T47D (cell line): Measurements from ENCODE around the gene KDM6A.
"Not testable (repeated sequence)": the region's sequence is repeated elsewhere in the genome, so short reads cannot be mapped to it uniquely, and the experiment has no call there.

Source experiments
- DNase-seq, 2 experiments: peaks; one replicate each; pipeline versions ENCODE4 v3.0.0 to v3.0.0-alpha.2; 2011 to 2012; ENCODE audit warnings: low read depth in 1 of 2, low spot score in 1 of 2
- JUND ChIP-seq: IDR thresholded peaks from 2 replicates; pipeline ENCODE4 v1.6.1; 2012; ENCODE audit warnings: low read depth
- in situ Hi-C: cut with HindIII; loops from 2 replicates; pipeline ENCODE4 v1.10.0; 2016; ENCODE audit warnings: low sequenced_read_pairs, low pct_unique_long_range_greater_than_20kb

The KDM6A gene

DNA sequence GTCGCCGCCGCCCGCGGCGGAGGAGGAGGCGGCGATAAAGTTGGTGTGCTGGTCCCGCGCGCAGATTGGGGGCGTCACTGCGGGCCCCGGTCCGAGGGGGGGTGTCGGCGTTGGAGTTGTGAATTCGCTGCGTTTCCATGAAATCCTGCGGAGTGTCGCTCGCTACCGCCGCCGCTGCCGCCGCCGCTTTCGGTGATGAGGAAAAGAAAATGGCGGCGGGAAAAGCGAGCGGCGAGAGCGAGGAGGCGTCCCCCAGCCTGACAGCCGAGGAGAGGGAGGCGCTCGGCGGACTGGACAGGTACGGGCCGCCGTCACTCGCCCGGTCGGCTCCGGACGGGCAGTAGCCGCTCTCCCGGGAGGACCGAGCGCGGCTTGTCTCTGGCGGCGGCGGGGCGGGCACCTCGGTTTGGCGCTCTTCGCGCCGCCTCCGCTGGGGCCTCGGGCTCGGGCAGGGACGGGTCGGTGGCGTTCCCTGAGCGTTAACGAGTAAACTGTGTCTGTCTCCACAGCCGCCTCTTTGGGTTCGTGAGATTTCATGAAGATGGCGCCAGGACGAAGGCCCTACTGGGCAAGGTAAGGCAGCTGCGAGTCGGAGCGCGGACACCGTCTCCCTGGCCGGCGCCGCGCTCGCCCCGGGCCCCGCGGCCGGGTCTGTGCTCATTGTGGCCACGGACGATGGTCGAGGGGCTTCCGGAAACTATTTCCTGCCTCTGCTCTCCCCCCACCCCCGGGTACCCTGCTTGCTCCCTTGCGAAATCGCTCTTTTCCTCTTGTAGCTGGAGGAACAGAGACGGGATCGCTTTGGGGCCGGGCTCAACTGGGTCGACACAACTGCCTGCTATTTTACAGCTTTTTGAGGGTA lies 658 bp downstream of the KDM6A start:
- in situ Hi-C loops: no loop called here
- no peak for TF ChIP-seq JUND
- peak in 1 of 2 experiments; percentile 58 for DNase-seq

GRCh38 chrX:44874420-44875184 lies 1.6 kb downstream of the KDM6A start:
- peak in 1 of 2 experiments; percentile 44 for DNase-seq
- TF ChIP-seq JUND: no peak
- in situ Hi-C loops: no loop called here

- no peak for DNase-seq
Observed at GRCh38 chrX:44875185-44875489, 2.1 kb downstream of the KDM6A start.

DNA sequence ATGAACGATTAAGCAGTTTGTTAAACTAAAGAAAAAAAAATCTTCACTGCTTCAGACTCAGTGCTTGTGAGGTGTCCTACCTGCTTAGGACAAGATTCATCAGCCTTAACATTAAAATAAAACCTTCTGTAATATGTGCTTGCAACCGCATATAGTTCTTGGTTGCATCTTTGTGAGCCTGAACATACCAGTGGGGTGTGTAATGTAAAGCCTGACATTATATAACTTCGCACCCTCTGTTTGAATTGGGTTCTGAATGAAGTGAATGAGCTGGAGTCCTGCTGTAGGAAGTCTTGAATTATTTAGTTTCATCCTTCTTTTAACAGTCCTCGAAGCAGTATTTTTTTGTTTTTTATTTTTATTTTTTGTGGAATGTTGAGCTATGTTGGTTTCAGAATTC lies 3.1 kb downstream of the KDM6A start:
- in situ Hi-C loops: no loop called here
- no peak for TF ChIP-seq JUND
- peak in 1 of 2 experiments; percentile 28 for DNase-seq

More at GRCh38 chrX:44875185-44875489, 2.1 kb downstream of the KDM6A start:
- in situ Hi-C loops: no loop called here
- no peak for TF ChIP-seq JUND

DNA sequence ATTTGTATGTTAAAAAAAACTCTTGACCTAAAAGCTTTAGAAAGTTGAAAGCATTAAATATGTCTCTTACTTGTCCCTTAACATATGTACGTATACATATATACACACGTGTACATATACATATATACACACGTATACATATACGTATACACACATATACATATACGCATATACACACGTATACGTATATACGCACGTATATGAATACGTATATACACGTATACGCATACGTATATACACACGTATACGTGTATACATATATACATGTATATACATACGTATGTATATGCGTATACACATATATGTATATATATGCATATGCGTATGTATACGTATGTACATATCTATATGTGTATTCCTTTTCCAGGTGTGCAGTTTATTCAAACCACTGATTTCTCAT lies 3.8 kb downstream of the KDM6A start:
- TF ChIP-seq JUND: no peak
- DNase-seq: no peak
- in situ Hi-C loops: no loop called here

GRCh38 chrX:44878780-44879179 lies 5.8 kb downstream of the KDM6A start:
- in situ Hi-C loops: no loop called here
- DNase-seq: no peak
- no peak for TF ChIP-seq JUND

- in situ Hi-C loops: no loop called here
- no peak for DNase-seq
- no peak for TF ChIP-seq JUND
Observed at GRCh38 chrX:44881549-44881948, 8.6 kb downstream of the KDM6A start.

DNA sequence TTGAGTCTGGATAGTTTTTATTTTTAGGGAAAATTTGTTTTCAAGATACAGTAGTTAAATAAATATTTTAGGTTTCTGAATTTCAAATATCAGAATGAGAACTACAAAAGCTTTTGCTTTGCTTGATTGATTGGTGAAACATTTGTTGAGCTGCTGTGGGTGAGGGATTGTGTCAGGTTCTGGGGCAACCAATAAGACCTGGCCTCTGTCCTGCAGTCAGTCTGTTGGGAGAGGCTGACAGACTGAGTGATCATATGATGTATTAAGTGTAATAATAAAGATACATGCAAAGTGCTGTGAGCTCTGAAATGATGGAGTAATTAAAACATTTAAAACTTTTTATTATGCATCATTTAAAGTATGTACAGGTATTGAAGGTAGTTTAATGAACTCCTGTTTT lies 9.6 kb downstream of the KDM6A start:
- DNase-seq: no peak
- TF ChIP-seq JUND: no peak
- in situ Hi-C loops: no loop called here

GRCh38 chrX:44884944-44885343 lies 12.0 kb downstream of the KDM6A start:
- in situ Hi-C loops: no loop called here
- no peak for DNase-seq
- TF ChIP-seq JUND: no peak

- in situ Hi-C loops: no loop called here
- no peak for DNase-seq
- no peak for TF ChIP-seq JUND
Observed at GRCh38 chrX:44889824-44890223, 16.8 kb downstream of the KDM6A start.

- DNase-seq: no peak
- no peak for TF ChIP-seq JUND
- in situ Hi-C loops: no loop called here
Observed at GRCh38 chrX:44890247-44890646, 17.3 kb downstream of the KDM6A start.

DNA sequence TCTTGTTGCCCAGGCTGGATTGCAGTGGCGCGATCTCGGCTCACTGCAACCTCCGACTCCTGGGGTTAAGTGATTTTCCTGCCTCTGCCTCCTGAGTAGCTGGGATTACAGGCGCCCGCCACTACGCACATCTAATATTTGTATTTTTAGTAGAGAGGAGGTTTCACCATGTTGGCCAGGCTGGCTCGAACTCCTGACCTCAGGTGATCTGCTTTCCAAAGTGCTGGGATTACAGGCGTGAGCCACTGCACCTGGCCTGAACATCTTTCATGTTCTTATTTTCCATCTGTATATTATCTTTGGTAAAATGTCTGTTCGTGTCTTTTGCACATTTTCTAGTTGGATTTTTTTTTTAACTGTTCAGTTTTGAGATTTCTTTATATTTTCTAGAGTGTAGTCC lies 17.7 kb downstream of the KDM6A start:
- in situ Hi-C loops, DNase-seq: not testable (repeated sequence)

DNA sequence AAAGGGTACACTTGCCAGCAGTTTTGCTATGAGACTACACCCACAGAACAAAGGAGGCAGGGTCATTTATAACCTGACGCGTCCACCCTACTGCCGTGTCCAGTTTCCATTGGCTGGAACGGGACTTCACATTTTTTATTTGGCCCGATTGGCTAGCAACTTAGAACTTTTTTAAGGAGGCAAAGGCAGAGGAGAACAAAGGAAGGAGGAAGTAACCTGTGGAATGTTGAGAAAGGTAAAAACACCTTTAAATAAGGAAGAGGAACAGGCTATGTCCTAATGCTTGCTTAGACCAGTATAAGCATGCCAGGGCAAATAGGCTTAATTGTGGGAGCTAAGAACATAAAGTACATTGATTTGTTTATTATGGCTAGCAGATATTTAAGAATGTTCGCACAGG lies 18.7 kb downstream of the KDM6A start:
- no peak for TF ChIP-seq JUND
- in situ Hi-C loops: no loop called here
- peak in 1 of 2 experiments; percentile 85 for DNase-seq
